DND-41 (cell line): ENCODE results near the gene UBE2D2.
"Not testable (repeated sequence)": the region's sequence is repeated elsewhere in the genome, so short reads cannot be mapped to it uniquely, and the experiment has no call there.

Experiments used
- ATAC-seq: fragments of 200-7000 bp; cut with Tn5 transposase; 3 replicates; pipeline ENCODE4 v1.9.1; 2021; ENCODE audit warnings: low read depth; ENCODE audit not compliant: insufficient read depth
- DNase-seq: peaks from one replicate; pipeline ENCODE4 v3.0.0-alpha.2; 2020
- H2AFZ ChIP-seq: 2 replicates; pipeline ENCODE4 v1.6.0; 2012; ENCODE audit warnings: low read depth, low read length
- H3K27ac ChIP-seq: 2 replicates; pipeline ENCODE4 v1.5.1; 2012; ENCODE audit warnings: low read length, inconsistent platforms
- H3K27me3 ChIP-seq: fragments of 200-600 bp; sonication (generic); 2 replicates; pipeline ENCODE4 v1.6.0; 2012; ENCODE audit warnings: low read length, mild to moderate bottlenecking, inconsistent platforms; ENCODE audit not compliant: insufficient read depth, poor library complexity
- H3K36me3 ChIP-seq: 2 replicates; pipeline ENCODE4 v1.5.1; 2012; ENCODE audit warnings: low read length, inconsistent platforms; ENCODE audit not compliant: insufficient read depth
- H3K4me1 ChIP-seq: 2 replicates; pipeline ENCODE4 v1.5.1; 2012; ENCODE audit warnings: mild to moderate bottlenecking, low read length; ENCODE audit not compliant: insufficient read depth
- H3K4me2 ChIP-seq: 2 replicates; pipeline ENCODE4 v1.6.0; 2012; ENCODE audit warnings: mild to moderate bottlenecking, moderate library complexity, low read length, inconsistent platforms; ENCODE audit not compliant: insufficient read depth
- H3K4me3 ChIP-seq, 2 experiments: fragments of 200-600 bp in 1 of 2; shearing (Covaris generic) in 1 of 2; 2 replicates each; pipeline ENCODE4 v1.5.1; 2012 to 2016; ENCODE audit warnings: inconsistent platforms in 2 of 2, low read length in 2 of 2, mild to moderate bottlenecking in 2 of 2, low read depth in 1 of 2, moderate library complexity in 1 of 2
- H3K79me2 ChIP-seq: 2 replicates; pipeline ENCODE4 v1.6.0; 2012; ENCODE audit warnings: low read length, inconsistent platforms; ENCODE audit not compliant: insufficient read depth
- H3K9ac ChIP-seq: 2 replicates; pipeline ENCODE4 v1.6.0; 2012; ENCODE audit warnings: low read depth, mild to moderate bottlenecking, inconsistent platforms, low read length, moderate library complexity
- H3K9me3 ChIP-seq: 2 replicates; pipeline ENCODE4 v1.5.1; 2012; ENCODE audit warnings: low read length, moderate library complexity, mild to moderate bottlenecking, inconsistent platforms; ENCODE audit not compliant: insufficient read depth, severe bottlenecking
- H4K20me1 ChIP-seq: 2 replicates; pipeline ENCODE4 v1.6.0; 2012; ENCODE audit warnings: low read length; ENCODE audit not compliant: insufficient read depth
- CTCF ChIP-seq: IDR thresholded peaks from 2 replicates; pipeline ENCODE4 v1.5.1; 2012; ENCODE audit warnings: borderline replicate concordance, low read length, moderate library complexity, mild to moderate bottlenecking; ENCODE audit not compliant: poor library complexity, severe bottlenecking; ENCODE audit errors: extremely low read depth
- EZH2 ChIP-seq: IDR thresholded peaks from 3 replicates; pipeline ENCODE4 v1.6.1; 2012; ENCODE audit warnings: borderline replicate concordance, low read depth, mild to moderate bottlenecking, moderate library complexity, low read length, inconsistent platforms; ENCODE audit not compliant: severe bottlenecking

The UBE2D2 gene

GRCh38 chr5:139523635-139524445 is 37.3 kb upstream of the UBE2D2 start:
- Histone ChIP-seq H3K9me3 (no peaks in the 10 kb centered on the region), H3K4me1 (no peaks in the 10 kb centered on the region), H3K27me3 (no peaks in the 10 kb centered on the region), H3K79me2 (no peaks in the 10 kb centered on the region), H3K4me3 (no peak overlapping the region), H4K20me1 (no peaks in the 10 kb centered on the region), H3K4me2 (no peak overlapping the region), H3K27ac (no peak overlapping the region), H3K36me3 (no peaks in the 10 kb centered on the region), H3K9ac (no peak overlapping the region), H2AFZ (no peak overlapping the region)
- no peak for DNase-seq
- ATAC-seq: no peak
- TF ChIP-seq EZH2: no peak
- TF ChIP-seq CTCF: no peak

- no peak for TF ChIP-seq EZH2
- TF ChIP-seq CTCF: no peak
- Histone ChIP-seq H3K36me3 (no peaks in the 10 kb centered on the region), H3K4me3 (no peak overlapping the region), H3K79me2 (no peaks in the 10 kb centered on the region), H3K4me2 (no peak overlapping the region), H3K9me3 (no peaks in the 10 kb centered on the region), H3K4me1 (no peaks in the 10 kb centered on the region), H2AFZ (no peak overlapping the region), H3K9ac (no peak overlapping the region), H3K27ac (no peak overlapping the region), H3K27me3 (no peaks in the 10 kb centered on the region), H4K20me1 (no peaks in the 10 kb centered on the region)
- ATAC-seq (no peak), DNase-seq (no peak)
Measured at GRCh38 chr5:139524446-139524845, 36.7 kb upstream of the UBE2D2 start.

GRCh38 chr5:139524940-139525585 is 36.1 kb upstream of the UBE2D2 start:
- H3K9me3 ChIP-seq: no peaks in the 10 kb centered on the region
- H3K9ac ChIP-seq: no peak overlapping the region
- H4K20me1 ChIP-seq: no peaks in the 10 kb centered on the region
- H3K4me2 ChIP-seq: no peak overlapping the region
- TF ChIP-seq CTCF: no peak
- TF ChIP-seq EZH2: no peak
- H3K4me3 ChIP-seq: no peak overlapping the region
- H3K27me3 ChIP-seq: no peaks in the 10 kb centered on the region
- no peaks in the 10 kb centered on the region for H3K79me2 ChIP-seq
- H2AFZ ChIP-seq: no peak overlapping the region
- no peaks in the 10 kb centered on the region for H3K36me3 ChIP-seq
- ATAC-seq: no peak
- DNase-seq: no peak
- H3K27ac ChIP-seq: no peak overlapping the region
- H3K4me1 ChIP-seq: no peaks in the 10 kb centered on the region

GRCh38 chr5:139525586-139526308 is 35.4 kb upstream of the UBE2D2 start:
- not testable (repeated sequence) for H3K27ac ChIP-seq, ATAC-seq

GRCh38 chr5:139526309-139527089 is 34.6 kb upstream of the UBE2D2 start:
- not testable (repeated sequence) for H3K27me3 ChIP-seq, H2AFZ ChIP-seq, DNase-seq, H3K4me2 ChIP-seq, H3K4me3 ChIP-seq, H3K36me3 ChIP-seq, H3K9me3 ChIP-seq, H3K79me2 ChIP-seq, H3K9ac ChIP-seq, H3K4me1 ChIP-seq, ATAC-seq, H4K20me1 ChIP-seq, H3K27ac ChIP-seq

More at GRCh38 chr5:139525586-139526308, 35.4 kb upstream of the UBE2D2 start:
- not testable (repeated sequence) for H3K4me1 ChIP-seq, H3K79me2 ChIP-seq, H3K9me3 ChIP-seq, H2AFZ ChIP-seq, H4K20me1 ChIP-seq, H3K36me3 ChIP-seq, DNase-seq, H3K4me2 ChIP-seq, H3K4me3 ChIP-seq, H3K27me3 ChIP-seq, H3K9ac ChIP-seq
